SK-N-SH (cell line): ENCODE results near the gene LMO3. TPM values are rescaled to one million over a fixed set of nuclear protein-coding genes. Genes with fewer than 3 reads are reported as not detected.

Experiments
- CTCF ChIA-PET: fragments of 300-600, 350-600 bp; formaldehyde crosslinking; extraction: SDS; loops from one replicate; lab custom pipeline; 2021; lab: Yijun Ruan, JAX
- POLR2A ChIA-PET: fragments of 350-600 bp; sonication (Branson Sonifier 250); formaldehyde crosslinking; extraction: SDS; loops from one replicate; lab custom pipeline; 2020; ENCODE audit warnings: antibody characterized with exemption, inconsistent platforms; lab: Yijun Ruan, JAX
- DNase-seq: peaks from one replicate; pipeline ENCODE4 v3.0.0; 2012
- H2AFZ ChIP-seq: fragments of 200-600 bp; sonication (generic); 2 replicates; pipeline ENCODE4 v1.8.1; 2016; ENCODE audit warnings: antibody characterized with exemption, mild to moderate bottlenecking, low read depth
- H3F3A ChIP-seq: fragments of 200-600 bp; sonication (generic); replicated peaks from 2 replicates; pipeline ENCODE3; 2016; ENCODE audit warnings: antibody characterized with exemption, mild to moderate bottlenecking; ENCODE audit not compliant: insufficient read depth
- H3K27ac ChIP-seq, 2 experiments: fragments of 200-500 bp in 1 of 2; fragments of 200-600 bp in 1 of 2; sonication (Bioruptor generic) in 1 of 2; sonication (generic), shearing (Covaris generic) in 1 of 2; 2 replicates each; pipeline versions ENCODE4 v1.5.1 to v1.6.1; 2014 to 2016; ENCODE audit warnings: low read depth in 2 of 2, inconsistent platforms in 1 of 2, low read length in 1 of 2, mild to moderate bottlenecking in 1 of 2, mixed read lengths in 1 of 2
- H3K27me3 ChIP-seq: fragments of 200-600 bp; sonication (generic), shearing (Covaris generic); 2 replicates; pipeline ENCODE4 v1.6.1; 2016; ENCODE audit warnings: mixed run types; ENCODE audit not compliant: insufficient read depth
- H3K36me3 ChIP-seq, 2 experiments: fragments of 200-500 bp in 1 of 2; fragments of 200-600 bp in 1 of 2; sonication (Bioruptor generic) in 1 of 2; sonication (generic) in 1 of 2; replicated peaks in 1 of 2; 2 replicates each; pipeline versions ENCODE3 to v1.5.1; 2014 to 2016; ENCODE audit warnings: low read length in 1 of 2, mild to moderate bottlenecking in 1 of 2; ENCODE audit not compliant: insufficient read depth in 2 of 2, control insufficient read depth in 1 of 2
- H3K4me1 ChIP-seq, 2 experiments: fragments of 200-500 bp in 1 of 2; fragments of 200-600 bp in 1 of 2; sonication (Bioruptor generic) in 1 of 2; sonication (generic), shearing (Covaris generic) in 1 of 2; 2 replicates each; pipeline versions ENCODE4 v1.5.1 to v1.6.1; 2014 to 2016; ENCODE audit warnings: low read depth in 1 of 2, low read length in 1 of 2, mixed run types in 1 of 2; ENCODE audit not compliant: insufficient read depth in 2 of 2, control insufficient read depth in 1 of 2
- H3K4me2 ChIP-seq: fragments of 200-600 bp; sonication (generic), shearing (Covaris generic); 2 replicates; pipeline ENCODE4 v1.6.1; 2017; ENCODE audit warnings: mixed run types
- H3K4me3 ChIP-seq, 2 experiments: fragments of 200-500 bp in 1 of 2; fragments of 200-600 bp in 1 of 2; sonication (Bioruptor generic) in 1 of 2; sonication (generic), shearing (Covaris generic) in 1 of 2; 2 replicates each; pipeline versions ENCODE4 v1.5.1 to v1.8.1; 2014 to 2016; ENCODE audit warnings: low read depth in 2 of 2, inconsistent platforms in 1 of 2, low read length in 1 of 2, mild to moderate bottlenecking in 1 of 2, mixed read lengths in 1 of 2, moderate library complexity in 1 of 2
- H3K79me2 ChIP-seq: fragments of 200-600 bp; sonication (generic); 2 replicates; pipeline ENCODE4 v1.8.1; 2017; ENCODE audit warnings: mild to moderate bottlenecking; ENCODE audit not compliant: insufficient read depth
- H3K9ac ChIP-seq: fragments of 200-600 bp; sonication (generic); 2 replicates; pipeline ENCODE4 v1.6.1; 2017; ENCODE audit warnings: mixed run types
- H3K9me2 ChIP-seq: fragments of 200-600 bp; sonication (generic); 2 replicates; pipeline ENCODE4 v1.6.1; 2017; ENCODE audit warnings: mixed run types
- H3K9me3 ChIP-seq: fragments of 200-600 bp; sonication (generic); 2 replicates; pipeline ENCODE4 v1.6.1; 2017; ENCODE audit warnings: mixed run types, mild to moderate bottlenecking, moderate library complexity
- H4K20me1 ChIP-seq: fragments of 200-600 bp; sonication (generic); 2 replicates; pipeline ENCODE4 v1.6.1; 2017; ENCODE audit warnings: mild to moderate bottlenecking, mixed run types; ENCODE audit not compliant: insufficient read depth
- FOXJ3 ChIP-seq: sonication (generic); formaldehyde crosslinking; IDR thresholded peaks from 2 replicates; pipeline ENCODE4 v1.5.1; 2020; ENCODE audit warnings: mild to moderate bottlenecking, missing genetic modification reagents
- GABPA ChIP-seq: IDR thresholded peaks from 2 replicates; pipeline ENCODE4 v1.4.0; 2012; ENCODE audit warnings: low read depth, mild to moderate bottlenecking
- MEF2A ChIP-seq: IDR thresholded peaks from 2 replicates; pipeline ENCODE4 v1.4.0; 2012; ENCODE audit warnings: low read depth, borderline replicate concordance
- RAD21 ChIP-seq: IDR thresholded peaks from 2 replicates; pipeline ENCODE4 v1.6.1; 2012; ENCODE audit warnings: mild to moderate bottlenecking, low read length
- RFX5 ChIP-seq: IDR thresholded peaks from 2 replicates; pipeline ENCODE4 v1.6.1; 2012; ENCODE audit warnings: mild to moderate bottlenecking, improper control_type of control experiment, low read length
- YY1 ChIP-seq: IDR thresholded peaks from 2 replicates; pipeline ENCODE4 v1.4.0; 2012; ENCODE audit warnings: low read depth, mild to moderate bottlenecking
- WGBS: methylation state at CpG from one replicate; pipeline ENCODE4 v1.1.6; 2017; ENCODE audit warnings: low lambda C conversion rate; 5-methylcytosine and 5-hydroxymethylcytosine counted together
- polyA plus RNA-seq, 3 experiments: library from polyadenylated mRNA; depleted of rRNA; stranded (reverse); fragments of >200 nt; gene quantifications; 2 replicates each; pipeline ENCODE4 v1.2.3, GENCODE V29; 2012
- TF ChIP-seq, protein P1 (sequence below): fragments of 150-350 bp; IDR thresholded peaks from 2 replicates; pipeline ENCODE4 v1.6.1; 2016; ENCODE audit warnings: mild to moderate bottlenecking, low read depth, low read length
- TF ChIP-seq, protein P2 (sequence below): IDR thresholded peaks from 2 replicates; pipeline ENCODE4 v1.4.0; 2012; ENCODE audit warnings: low read depth, borderline replicate concordance

Gene LMO3
- polyA plus RNA-seq, 1 of the 3 experiments (the other 2 are of a cell fraction), result not detected

DNA sequence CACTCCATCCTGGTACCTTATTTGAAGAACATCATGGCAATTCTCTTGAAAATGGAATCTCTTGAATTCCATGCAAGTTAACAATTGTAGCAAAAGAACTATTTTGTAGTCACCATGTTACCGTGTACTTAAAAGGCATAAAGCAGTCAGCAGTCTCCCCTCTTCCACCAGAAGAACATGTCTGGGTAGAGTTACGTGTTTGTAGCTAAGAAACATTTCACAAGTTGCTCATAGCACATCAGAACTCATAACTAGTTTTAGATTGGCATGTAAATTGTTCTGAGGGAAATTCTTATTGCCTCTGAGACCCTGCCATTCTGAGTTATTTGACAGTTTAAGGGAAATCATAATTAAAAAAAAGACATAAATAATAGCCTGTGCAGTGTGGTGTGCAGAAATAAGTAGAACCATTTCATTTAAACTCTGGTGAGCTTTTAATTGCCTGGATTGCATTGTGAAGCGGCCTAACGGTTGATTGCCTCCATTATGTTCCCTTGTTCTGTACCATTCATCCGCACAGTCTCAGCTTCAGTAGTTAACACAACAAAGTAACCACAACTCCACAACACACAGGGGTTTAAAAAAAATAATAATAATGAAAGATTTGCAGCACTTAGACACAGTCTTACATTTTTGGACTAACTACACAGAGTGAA lies 2.6 kb downstream of the LMO3 start:
- CTCF ChIA-PET, result interaction anchor here (0.9 to 1.1 kb wide), 2 partner anchors 15 to 23 kb away, joined by 3 read pairs; no protein-coding TSS in a partner anchor
- 58% methylated on average over 5 of the region's 5 CpGs for WGBS

DNA sequence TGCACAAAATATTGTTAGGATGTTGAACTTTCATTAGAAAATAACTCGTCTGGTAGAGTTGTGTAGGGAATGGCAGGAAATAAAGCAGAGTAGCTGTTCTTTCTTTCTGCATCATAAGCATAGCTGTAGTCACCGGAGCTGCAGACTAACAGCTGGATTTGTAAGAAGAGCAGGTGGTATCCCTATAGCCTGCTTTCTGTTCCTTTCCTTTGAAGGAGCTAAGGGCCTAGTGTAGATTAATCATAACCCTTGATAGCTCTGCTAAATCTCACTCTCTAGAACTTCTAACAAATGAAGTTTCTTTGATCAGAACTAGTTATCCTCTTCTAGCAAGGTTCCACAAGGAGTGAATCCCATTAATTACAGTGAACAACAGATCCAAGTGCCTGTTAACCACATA lies 3.5 kb downstream of the LMO3 start:
- 15% methylated on average over 2 of the region's 2 CpGs for WGBS

More for the DNA sequence above, 2.6 kb downstream of the LMO3 start:
- no peaks in the 10 kb centered on the region for H3K79me2 ChIP-seq
- no peak overlapping the region for H3K4me3 ChIP-seq
- no peaks in the 10 kb centered on the region for H3K36me3 ChIP-seq
- no peaks in the 10 kb centered on the region for H4K20me1 ChIP-seq
- no peak for DNase-seq
- no peaks in the 10 kb centered on the region for H3F3A ChIP-seq
- no peaks in the 10 kb centered on the region for H3K9me3 ChIP-seq
- no peaks in the 10 kb centered on the region for H3K9me2 ChIP-seq
- H3K9ac ChIP-seq, result no peak overlapping the region
- H3K27ac ChIP-seq, result no peak overlapping the region
- TF ChIP-seq RAD21 (no peak), MEF2A (no peak), YY1 (no peak), FOXJ3 (CRISPR knock-in tag) (no peak), GABPA (no peak)
- TF ChIP-seq, protein P1, sequence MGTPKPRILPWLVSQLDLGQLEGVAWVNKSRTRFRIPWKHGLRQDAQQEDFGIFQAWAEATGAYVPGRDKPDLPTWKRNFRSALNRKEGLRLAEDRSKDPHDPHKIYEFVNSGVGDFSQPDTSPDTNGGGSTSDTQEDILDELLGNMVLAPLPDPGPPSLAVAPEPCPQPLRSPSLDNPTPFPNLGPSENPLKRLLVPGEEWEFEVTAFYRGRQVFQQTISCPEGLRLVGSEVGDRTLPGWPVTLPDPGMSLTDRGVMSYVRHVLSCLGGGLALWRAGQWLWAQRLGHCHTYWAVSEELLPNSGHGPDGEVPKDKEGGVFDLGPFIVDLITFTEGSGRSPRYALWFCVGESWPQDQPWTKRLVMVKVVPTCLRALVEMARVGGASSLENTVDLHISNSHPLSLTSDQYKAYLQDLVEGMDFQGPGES, result no peak
- TF ChIP-seq, all 33 proteins: peak for 0
- POLR2A ChIA-PET, result no interaction called here
- no peak overlapping the region for H3K4me2 ChIP-seq
- H2AFZ ChIP-seq, result no peak overlapping the region
- H3K27me3 ChIP-seq, result no peaks in the 10 kb centered on the region; the same call in 1 of the 2 replicates
- peaks cover 0 to 30% of the 10 kb centered on the region in 2 experiments; a peak in 2 of 4 replicates for H3K4me1 ChIP-seq

More for the DNA sequence above, 3.5 kb downstream of the LMO3 start:
- POLR2A ChIA-PET, result no interaction called here
- no peak overlapping the region for H3K27ac ChIP-seq
- H3K9me3 ChIP-seq, result no peaks in the 10 kb centered on the region
- H3K9ac ChIP-seq, result no peak overlapping the region
- no peak overlapping the region for H3K4me3 ChIP-seq
- H3K4me1 ChIP-seq, result peaks cover 0 to 30% of the 10 kb centered on the region in 2 experiments; a peak in 2 of 4 replicates
- no peak overlapping the region for H2AFZ ChIP-seq
- TF ChIP-seq, protein P2, sequence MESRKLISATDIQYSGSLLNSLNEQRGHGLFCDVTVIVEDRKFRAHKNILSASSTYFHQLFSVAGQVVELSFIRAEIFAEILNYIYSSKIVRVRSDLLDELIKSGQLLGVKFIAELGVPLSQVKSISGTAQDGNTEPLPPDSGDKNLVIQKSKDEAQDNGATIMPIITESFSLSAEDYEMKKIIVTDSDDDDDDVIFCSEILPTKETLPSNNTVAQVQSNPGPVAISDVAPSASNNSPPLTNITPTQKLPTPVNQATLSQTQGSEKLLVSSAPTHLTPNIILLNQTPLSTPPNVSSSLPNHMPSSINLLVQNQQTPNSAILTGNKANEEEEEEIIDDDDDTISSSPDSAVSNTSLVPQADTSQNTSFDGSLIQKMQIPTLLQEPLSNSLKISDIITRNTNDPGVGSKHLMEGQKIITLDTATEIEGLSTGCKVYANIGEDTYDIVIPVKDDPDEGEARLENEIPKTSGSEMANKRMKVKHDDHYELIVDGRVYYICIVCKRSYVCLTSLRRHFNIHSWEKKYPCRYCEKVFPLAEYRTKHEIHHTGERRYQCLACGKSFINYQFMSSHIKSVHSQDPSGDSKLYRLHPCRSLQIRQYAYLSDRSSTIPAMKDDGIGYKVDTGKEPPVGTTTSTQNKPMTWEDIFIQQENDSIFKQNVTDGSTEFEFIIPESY, result no peak
- TF ChIP-seq, protein P1, result no peak
- TF ChIP-seq RFX5, result no peak
- no peak for TF ChIP-seq GABPA
- TF ChIP-seq, all 33 proteins: peak for 0
- Histone ChIP-seq H3K27me3 (no peaks in the 10 kb centered on the region; the same call in 1 of the 2 replicates), H3F3A (no peaks in the 10 kb centered on the region), H3K4me2 (no peak overlapping the region), H4K20me1 (no peaks in the 10 kb centered on the region), H3K9me2 (no peaks in the 10 kb centered on the region), H3K79me2 (no peaks in the 10 kb centered on the region), H3K36me3 (no peaks in the 10 kb centered on the region)
- CTCF ChIA-PET, result interaction anchor here (1.1 kb wide), 1 partner anchor 16 kb away, joined by 3 read pairs; no protein-coding TSS in a partner anchor
- no peak for DNase-seq
